Neural cell (in vitro differentiated cells): ENCODE data around the gene APP.

ENCODE experiments used
- EP300 ChIP-seq: fragments of 450-650 bp; conservative IDR thresholded peaks from 2 replicates; pipeline ENCODE4 v1.6.1; 2014; ENCODE audit warnings: antibody characterized with exemption, mild to moderate bottlenecking, moderate library complexity; ENCODE audit not compliant: poor library complexity, severe bottlenecking
- EZH2 ChIP-seq: fragments of 200-600, 300-800 bp; shearing (Covaris generic), sonication (generic); IDR thresholded peaks from 2 replicates; pipeline ENCODE4 v1.6.1; 2014; ENCODE audit warnings: antibody characterized with exemption, low read length, borderline replicate concordance, mild to moderate bottlenecking; ENCODE audit not compliant: insufficient read depth, poor library complexity, severe bottlenecking
- POLR2AphosphoS5 ChIP-seq: IDR thresholded peaks from 2 replicates; pipeline ENCODE4 v1.6.1; 2012
- RAD21 ChIP-seq: fragments of 450-650 bp; conservative IDR thresholded peaks from 2 replicates; pipeline ENCODE4 v1.6.1; 2014; ENCODE audit warnings: antibody characterized with exemption, mild to moderate bottlenecking, moderate library complexity
- SMC3 ChIP-seq: fragments of 450-650 bp; conservative IDR thresholded peaks from 2 replicates; pipeline ENCODE4 v1.6.1; 2014; ENCODE audit warnings: antibody characterized with exemption, mild to moderate bottlenecking, moderate library complexity; ENCODE audit not compliant: poor library complexity
- TF ChIP-seq, protein P1 (sequence below): IDR thresholded peaks from 2 replicates; pipeline ENCODE4 v1.6.1; 2012; ENCODE audit warnings: borderline replicate concordance
- TF ChIP-seq, protein P2 (sequence below): fragments of 450-650 bp; IDR thresholded peaks from 2 replicates; pipeline ENCODE4 v1.5.1; 2014; ENCODE audit warnings: antibody characterized with exemption, mild to moderate bottlenecking, moderate library complexity; ENCODE audit not compliant: poor library complexity, severe bottlenecking

DNA sequence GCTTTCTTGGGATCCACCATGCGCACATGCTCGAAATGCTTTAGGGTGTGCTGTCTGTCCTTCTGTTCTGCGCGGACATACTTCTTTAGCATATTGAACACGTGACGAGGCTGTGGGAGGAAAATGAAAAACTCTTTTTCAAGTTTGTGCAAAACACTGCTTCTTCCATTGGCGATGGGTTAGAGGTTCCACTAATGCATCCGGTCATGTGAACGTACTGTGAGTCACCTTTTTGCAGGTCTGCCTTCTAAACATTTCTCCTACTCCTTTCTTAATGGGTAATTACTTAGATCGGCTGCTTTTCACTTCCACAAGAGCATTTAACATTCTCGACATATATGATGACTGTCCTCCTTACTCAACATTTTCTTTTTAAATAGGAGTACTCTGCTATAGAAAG lies 214.9 kb downstream of the APP start:
- TF ChIP-seq SMC3 = no peak
- TF ChIP-seq, protein P1, sequence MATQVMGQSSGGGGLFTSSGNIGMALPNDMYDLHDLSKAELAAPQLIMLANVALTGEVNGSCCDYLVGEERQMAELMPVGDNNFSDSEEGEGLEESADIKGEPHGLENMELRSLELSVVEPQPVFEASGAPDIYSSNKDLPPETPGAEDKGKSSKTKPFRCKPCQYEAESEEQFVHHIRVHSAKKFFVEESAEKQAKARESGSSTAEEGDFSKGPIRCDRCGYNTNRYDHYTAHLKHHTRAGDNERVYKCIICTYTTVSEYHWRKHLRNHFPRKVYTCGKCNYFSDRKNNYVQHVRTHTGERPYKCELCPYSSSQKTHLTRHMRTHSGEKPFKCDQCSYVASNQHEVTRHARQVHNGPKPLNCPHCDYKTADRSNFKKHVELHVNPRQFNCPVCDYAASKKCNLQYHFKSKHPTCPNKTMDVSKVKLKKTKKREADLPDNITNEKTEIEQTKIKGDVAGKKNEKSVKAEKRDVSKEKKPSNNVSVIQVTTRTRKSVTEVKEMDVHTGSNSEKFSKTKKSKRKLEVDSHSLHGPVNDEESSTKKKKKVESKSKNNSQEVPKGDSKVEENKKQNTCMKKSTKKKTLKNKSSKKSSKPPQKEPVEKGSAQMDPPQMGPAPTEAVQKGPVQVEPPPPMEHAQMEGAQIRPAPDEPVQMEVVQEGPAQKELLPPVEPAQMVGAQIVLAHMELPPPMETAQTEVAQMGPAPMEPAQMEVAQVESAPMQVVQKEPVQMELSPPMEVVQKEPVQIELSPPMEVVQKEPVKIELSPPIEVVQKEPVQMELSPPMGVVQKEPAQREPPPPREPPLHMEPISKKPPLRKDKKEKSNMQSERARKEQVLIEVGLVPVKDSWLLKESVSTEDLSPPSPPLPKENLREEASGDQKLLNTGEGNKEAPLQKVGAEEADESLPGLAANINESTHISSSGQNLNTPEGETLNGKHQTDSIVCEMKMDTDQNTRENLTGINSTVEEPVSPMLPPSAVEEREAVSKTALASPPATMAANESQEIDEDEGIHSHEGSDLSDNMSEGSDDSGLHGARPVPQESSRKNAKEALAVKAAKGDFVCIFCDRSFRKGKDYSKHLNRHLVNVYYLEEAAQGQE = no peak
- TF ChIP-seq EZH2 = no peak
- TF ChIP-seq, protein P2, sequence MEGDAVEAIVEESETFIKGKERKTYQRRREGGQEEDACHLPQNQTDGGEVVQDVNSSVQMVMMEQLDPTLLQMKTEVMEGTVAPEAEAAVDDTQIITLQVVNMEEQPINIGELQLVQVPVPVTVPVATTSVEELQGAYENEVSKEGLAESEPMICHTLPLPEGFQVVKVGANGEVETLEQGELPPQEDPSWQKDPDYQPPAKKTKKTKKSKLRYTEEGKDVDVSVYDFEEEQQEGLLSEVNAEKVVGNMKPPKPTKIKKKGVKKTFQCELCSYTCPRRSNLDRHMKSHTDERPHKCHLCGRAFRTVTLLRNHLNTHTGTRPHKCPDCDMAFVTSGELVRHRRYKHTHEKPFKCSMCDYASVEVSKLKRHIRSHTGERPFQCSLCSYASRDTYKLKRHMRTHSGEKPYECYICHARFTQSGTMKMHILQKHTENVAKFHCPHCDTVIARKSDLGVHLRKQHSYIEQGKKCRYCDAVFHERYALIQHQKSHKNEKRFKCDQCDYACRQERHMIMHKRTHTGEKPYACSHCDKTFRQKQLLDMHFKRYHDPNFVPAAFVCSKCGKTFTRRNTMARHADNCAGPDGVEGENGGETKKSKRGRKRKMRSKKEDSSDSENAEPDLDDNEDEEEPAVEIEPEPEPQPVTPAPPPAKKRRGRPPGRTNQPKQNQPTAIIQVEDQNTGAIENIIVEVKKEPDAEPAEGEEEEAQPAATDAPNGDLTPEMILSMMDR = no peak
- no peak for TF ChIP-seq EP300
- TF ChIP-seq POLR2AphosphoS5 = no peak
- no peak for TF ChIP-seq RAD21
